ENCODE data around the gene ZNF689.

ZNF689 gene

DNA sequence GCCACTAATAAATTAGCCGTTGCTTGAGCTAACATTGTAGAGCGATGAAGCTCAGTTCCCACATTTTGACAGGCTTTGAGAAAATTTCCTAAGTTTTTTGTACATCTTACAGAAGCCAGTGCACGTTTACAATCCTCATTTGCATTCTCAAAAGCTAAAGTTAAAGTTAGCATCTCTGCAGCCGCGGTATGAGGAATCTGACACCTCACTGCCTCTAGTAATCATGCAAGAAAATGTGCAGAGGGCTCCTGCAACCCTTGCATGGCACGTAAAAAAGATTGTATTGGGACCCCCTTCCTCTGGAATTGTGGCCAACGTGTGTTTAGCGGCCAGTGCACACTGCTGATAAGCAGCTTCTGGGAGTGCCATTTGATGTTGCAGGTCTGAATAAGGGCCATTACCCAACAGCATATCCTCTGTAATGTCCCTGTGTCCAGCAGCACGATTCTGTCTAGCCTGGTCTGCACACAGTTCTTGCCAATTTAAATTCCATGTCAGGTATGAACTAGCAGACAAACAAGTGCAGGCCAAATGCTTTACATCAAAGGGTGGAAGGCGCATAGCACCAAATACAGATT lies 12.4 kb upstream of the ZNF689 start:
- TF ChIP-seq POLR2AphosphoS5 (IDR thresholded peaks at IDR 0.05; ENCODE audit: low read depth, low read length) = no peak
- no peak for TF ChIP-seq TAF1 (IDR thresholded peaks at IDR 0.05; ENCODE audit: borderline replicate concordance, insufficient read depth, low read length)
- TF ChIP-seq FOXP2 (optimal IDR thresholded peaks at IDR 0.05; ENCODE audit: borderline replicate concordance, extremely low read depth, extremely low read length, insufficient read depth) = no peak
- TF ChIP-seq, protein P1, sequence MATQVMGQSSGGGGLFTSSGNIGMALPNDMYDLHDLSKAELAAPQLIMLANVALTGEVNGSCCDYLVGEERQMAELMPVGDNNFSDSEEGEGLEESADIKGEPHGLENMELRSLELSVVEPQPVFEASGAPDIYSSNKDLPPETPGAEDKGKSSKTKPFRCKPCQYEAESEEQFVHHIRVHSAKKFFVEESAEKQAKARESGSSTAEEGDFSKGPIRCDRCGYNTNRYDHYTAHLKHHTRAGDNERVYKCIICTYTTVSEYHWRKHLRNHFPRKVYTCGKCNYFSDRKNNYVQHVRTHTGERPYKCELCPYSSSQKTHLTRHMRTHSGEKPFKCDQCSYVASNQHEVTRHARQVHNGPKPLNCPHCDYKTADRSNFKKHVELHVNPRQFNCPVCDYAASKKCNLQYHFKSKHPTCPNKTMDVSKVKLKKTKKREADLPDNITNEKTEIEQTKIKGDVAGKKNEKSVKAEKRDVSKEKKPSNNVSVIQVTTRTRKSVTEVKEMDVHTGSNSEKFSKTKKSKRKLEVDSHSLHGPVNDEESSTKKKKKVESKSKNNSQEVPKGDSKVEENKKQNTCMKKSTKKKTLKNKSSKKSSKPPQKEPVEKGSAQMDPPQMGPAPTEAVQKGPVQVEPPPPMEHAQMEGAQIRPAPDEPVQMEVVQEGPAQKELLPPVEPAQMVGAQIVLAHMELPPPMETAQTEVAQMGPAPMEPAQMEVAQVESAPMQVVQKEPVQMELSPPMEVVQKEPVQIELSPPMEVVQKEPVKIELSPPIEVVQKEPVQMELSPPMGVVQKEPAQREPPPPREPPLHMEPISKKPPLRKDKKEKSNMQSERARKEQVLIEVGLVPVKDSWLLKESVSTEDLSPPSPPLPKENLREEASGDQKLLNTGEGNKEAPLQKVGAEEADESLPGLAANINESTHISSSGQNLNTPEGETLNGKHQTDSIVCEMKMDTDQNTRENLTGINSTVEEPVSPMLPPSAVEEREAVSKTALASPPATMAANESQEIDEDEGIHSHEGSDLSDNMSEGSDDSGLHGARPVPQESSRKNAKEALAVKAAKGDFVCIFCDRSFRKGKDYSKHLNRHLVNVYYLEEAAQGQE (IDR thresholded peaks at IDR 0.05; ENCODE audit: insufficient read depth in 1 of 2, low read depth in 2 of 2, low read length in 2 of 2) = no peak
- no peak for TF ChIP-seq SIN3A (IDR thresholded peaks at IDR 0.05; ENCODE audit: borderline replicate concordance, insufficient read depth, low read length)

DNA sequence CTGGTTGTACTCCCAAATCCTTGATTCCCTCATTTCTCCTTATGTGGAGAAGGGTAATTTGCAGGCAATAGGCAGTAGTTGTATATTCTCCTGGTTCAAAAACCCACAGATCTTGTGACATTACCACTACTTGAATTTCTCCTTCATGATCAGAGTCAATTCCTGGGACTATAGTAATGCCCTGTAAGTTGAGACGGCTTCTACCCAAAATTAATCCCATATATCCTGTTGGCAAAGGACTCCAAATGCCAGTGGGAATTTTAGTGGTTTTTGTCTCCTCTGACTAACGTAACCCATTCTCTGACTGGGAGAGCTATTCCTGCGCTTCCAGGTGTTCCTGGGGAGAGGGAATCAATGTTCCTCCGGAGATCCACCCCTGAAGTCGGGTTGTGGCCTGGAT lies 11.6 kb upstream of the ZNF689 start:
- TF ChIP-seq, protein P1 (IDR thresholded peaks at IDR 0.05; ENCODE audit: insufficient read depth in 1 of 2, low read depth in 2 of 2, low read length in 2 of 2) = no peak
- TF ChIP-seq POLR2AphosphoS5 (IDR thresholded peaks at IDR 0.05; ENCODE audit: low read depth, low read length) (no peak), TAF1 (IDR thresholded peaks at IDR 0.05; ENCODE audit: borderline replicate concordance, insufficient read depth, low read length) (no peak)

DNA sequence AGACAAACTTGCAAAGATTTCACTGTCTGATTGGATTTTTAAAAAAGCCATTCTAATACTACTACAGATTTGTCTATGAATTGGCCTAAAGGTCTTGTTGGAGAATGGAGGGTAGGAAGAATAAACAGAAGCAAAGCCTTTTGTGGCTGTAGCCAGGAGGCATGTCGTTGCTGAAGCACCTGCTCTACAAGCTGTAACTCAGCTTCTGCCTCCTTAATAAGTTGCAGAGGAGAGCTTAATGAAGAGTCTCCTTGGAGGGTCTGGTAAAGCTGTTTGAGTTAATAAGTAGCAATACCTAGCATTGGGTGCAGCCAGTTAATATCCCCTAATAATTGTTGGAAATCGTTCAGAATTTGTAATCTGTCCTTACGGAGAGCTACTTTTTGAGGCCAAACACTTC lies 10.0 kb upstream of the ZNF689 start:
- TF ChIP-seq FOXP2 (optimal IDR thresholded peaks at IDR 0.05; ENCODE audit: borderline replicate concordance, extremely low read depth, extremely low read length, insufficient read depth) = no peak

DNA sequence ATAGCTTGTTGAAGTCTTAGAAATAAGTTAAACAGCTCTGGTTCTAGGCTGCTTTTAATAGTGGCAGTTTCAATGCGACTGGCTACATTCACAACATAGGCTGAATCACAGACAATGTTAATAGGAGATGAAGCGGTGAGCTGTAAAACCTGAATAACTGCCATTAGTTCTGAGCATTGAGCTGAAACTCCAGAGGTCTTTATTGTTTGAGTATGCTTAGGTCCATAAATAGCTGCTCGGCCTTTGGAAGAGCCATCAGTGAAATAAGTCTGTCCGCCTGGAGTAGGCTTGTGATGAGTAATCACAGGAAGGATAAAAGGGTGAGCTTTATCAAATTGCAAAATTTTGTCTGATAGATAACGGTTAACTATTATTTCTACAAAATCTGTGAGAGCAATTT lies 9.4 kb upstream of the ZNF689 start:
- TF ChIP-seq SIN3A (IDR thresholded peaks at IDR 0.05; ENCODE audit: borderline replicate concordance, insufficient read depth, low read length) (no peak), POLR2AphosphoS5 (IDR thresholded peaks at IDR 0.05; ENCODE audit: low read depth, low read length) (no peak), FOXP2 (optimal IDR thresholded peaks at IDR 0.05; ENCODE audit: borderline replicate concordance, extremely low read depth, extremely low read length, insufficient read depth) (no peak), TAF1 (IDR thresholded peaks at IDR 0.05; ENCODE audit: borderline replicate concordance, insufficient read depth, low read length) (no peak)
- TF ChIP-seq, protein P1 (IDR thresholded peaks at IDR 0.05; ENCODE audit: insufficient read depth in 1 of 2, low read depth in 2 of 2, low read length in 2 of 2) = no peak

DNA sequence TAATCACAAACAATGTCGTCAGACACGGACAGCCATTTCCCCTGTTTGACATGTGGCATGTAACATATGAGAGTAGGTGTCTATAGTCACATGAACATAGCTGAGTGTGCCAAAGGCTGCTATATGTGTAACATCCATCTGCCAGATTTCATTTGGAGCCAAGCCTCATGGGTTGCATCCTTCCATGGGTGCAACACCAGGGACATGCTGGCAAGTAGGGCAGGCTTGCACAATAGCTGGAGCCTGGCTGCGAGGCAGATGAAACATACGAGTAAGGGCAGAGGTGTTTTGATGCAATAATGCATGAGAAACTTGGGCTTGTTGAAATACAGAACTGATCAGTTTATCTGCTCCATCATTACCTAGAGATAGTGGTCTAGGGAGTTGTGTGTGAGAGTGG lies 9.0 kb upstream of the ZNF689 start:
- TF ChIP-seq FOXP2 (optimal IDR thresholded peaks at IDR 0.05; ENCODE audit: borderline replicate concordance, extremely low read depth, extremely low read length, insufficient read depth) = no peak
- no peak for TF ChIP-seq SIN3A (IDR thresholded peaks at IDR 0.05; ENCODE audit: borderline replicate concordance, insufficient read depth, low read length)
- TF ChIP-seq, protein P1 (IDR thresholded peaks at IDR 0.05; ENCODE audit: insufficient read depth in 1 of 2, low read depth in 2 of 2, low read length in 2 of 2) = no peak
- TF ChIP-seq TAF1 (IDR thresholded peaks at IDR 0.05; ENCODE audit: borderline replicate concordance, insufficient read depth, low read length) = no peak
